Measurements from ENCODE around the gene PRX. TPM values are rescaled to one million over a fixed set of nuclear protein-coding genes. Genes with fewer than 3 reads are reported as not detected.
"Not testable (repeated sequence)": the region's sequence is repeated elsewhere in the genome, so short reads cannot be mapped to it uniquely, and the experiment has no call there.

PRX gene
- total RNA-seq, 1 experiment from 2014 or later: 2.2 TPM

- Histone ChIP-seq H3K4me2 (ENCODE audit: low read length) (no peak overlapping the region), H3K36me3 (ENCODE audit: low read depth, low read length) (no peaks in the 10 kb centered on the region), H3F3A (ENCODE audit: low read length, unreplicated experiment) (no peaks in the 10 kb centered on the region), H3K9me2 (replicated peaks; ENCODE audit: low read length) (no peaks in the 10 kb centered on the region), H2AFZ (ENCODE audit: low read length) (no peak overlapping the region), H3K4me3 (ENCODE audit: low read length) (no peak overlapping the region), H3K27me3 (ENCODE audit: low read length) (no peaks in the 10 kb centered on the region), H3K9me3 (ENCODE audit: low read length) (no peaks in the 10 kb centered on the region), H3K4me1 (ENCODE audit: insufficient read depth, low read length) (no peaks in the 10 kb centered on the region), H3K27ac (ENCODE audit: low read length) (no peak overlapping the region), H4K20me1 (ENCODE audit: low read length) (no peaks in the 10 kb centered on the region), H3K9ac (ENCODE audit: low read length) (no peak overlapping the region), H3K79me2 (ENCODE audit: low read length) (no peaks in the 10 kb centered on the region)
- no peak for TF ChIP-seq CTCF (conservative IDR thresholded peaks at IDR 0.05; ENCODE audit: low read depth, low read length)
- TF ChIP-seq EZH2phosphoT487 (IDR thresholded peaks at IDR 0.05; ENCODE audit: borderline replicate concordance, low read length): no peak
- TF ChIP-seq EZH2 (IDR thresholded peaks at IDR 0.05; ENCODE audit: low read length, unreplicated experiment): no peak
- intact Hi-C loops (cut with micrococcal nuclease): no loop called here
- ChIA-PET POLR2A (ENCODE audit: unreplicated experiment) (no interaction called here), CTCF (no interaction called here)
- no TSS peak for BruUV-seq (replicated peaks)
- DNase-seq: no peak
- ATAC-seq: no peak
Observed at GRCh38 chr19:40374084-40374483, 39.1 kb downstream of the PRX start.

- Histone ChIP-seq H3K36me3 (ENCODE audit: low read depth, low read length) (no peaks in the 10 kb centered on the region), H3K4me2 (ENCODE audit: low read length) (no peak overlapping the region), H3K9me2 (replicated peaks; ENCODE audit: low read length) (no peaks in the 10 kb centered on the region), H3K4me3 (ENCODE audit: low read length) (no peak overlapping the region), H2AFZ (ENCODE audit: low read length) (no peak overlapping the region), H3K4me1 (ENCODE audit: insufficient read depth, low read length) (no peaks in the 10 kb centered on the region), H3K27me3 (ENCODE audit: low read length) (no peaks in the 10 kb centered on the region), H3K27ac (ENCODE audit: low read length) (no peak overlapping the region), H3K9me3 (ENCODE audit: low read length) (no peaks in the 10 kb centered on the region), H3K9ac (ENCODE audit: low read length) (no peak overlapping the region), H4K20me1 (ENCODE audit: low read length) (no peaks in the 10 kb centered on the region), H3K79me2 (ENCODE audit: low read length) (no peaks in the 10 kb centered on the region), H3F3A (ENCODE audit: low read length, unreplicated experiment) (no peaks in the 10 kb centered on the region)
- no peak for DNase-seq
- intact Hi-C loops (cut with micrococcal nuclease): no loop called here
- ChIA-PET POLR2A (ENCODE audit: unreplicated experiment) (no interaction called here), CTCF (no interaction called here)
- no TSS peak for BruUV-seq (replicated peaks)
- ATAC-seq: no peak
- TF ChIP-seq EZH2 (IDR thresholded peaks at IDR 0.05; ENCODE audit: low read length, unreplicated experiment): no peak
- no peak for TF ChIP-seq EZH2phosphoT487 (IDR thresholded peaks at IDR 0.05; ENCODE audit: borderline replicate concordance, low read length)
- no peak for TF ChIP-seq CTCF (conservative IDR thresholded peaks at IDR 0.05; ENCODE audit: low read depth, low read length)
Observed at GRCh38 chr19:40371802-40372122, 41.4 kb downstream of the PRX start.

- Histone ChIP-seq H2AFZ (ENCODE audit: low read length) (no peak overlapping the region), H3K79me2 (ENCODE audit: low read length) (no peaks in the 10 kb centered on the region), H3K9me2 (replicated peaks; ENCODE audit: low read length) (no peaks in the 10 kb centered on the region), H3K36me3 (ENCODE audit: low read depth, low read length) (no peaks in the 10 kb centered on the region), H3K4me2 (ENCODE audit: low read length) (no peak overlapping the region), H3K4me3 (ENCODE audit: low read length) (no peak overlapping the region), H3F3A (ENCODE audit: low read length, unreplicated experiment) (no peaks in the 10 kb centered on the region), H3K4me1 (ENCODE audit: insufficient read depth, low read length) (no peaks in the 10 kb centered on the region), H3K9ac (ENCODE audit: low read length) (no peak overlapping the region), H3K27ac (ENCODE audit: low read length) (no peak overlapping the region), H3K9me3 (ENCODE audit: low read length) (no peaks in the 10 kb centered on the region), H4K20me1 (ENCODE audit: low read length) (no peaks in the 10 kb centered on the region), H3K27me3 (ENCODE audit: low read length) (no peaks in the 10 kb centered on the region)
- DNase-seq (no peak), ATAC-seq (no peak)
- ChIA-PET POLR2A (ENCODE audit: unreplicated experiment) (no interaction called here), CTCF (no interaction called here)
- BruUV-seq (replicated peaks): no TSS peak
- TF ChIP-seq EZH2 (IDR thresholded peaks at IDR 0.05; ENCODE audit: low read length, unreplicated experiment): no peak
- no peak for TF ChIP-seq EZH2phosphoT487 (IDR thresholded peaks at IDR 0.05; ENCODE audit: borderline replicate concordance, low read length)
- no peak for TF ChIP-seq CTCF (conservative IDR thresholded peaks at IDR 0.05; ENCODE audit: low read depth, low read length)
- intact Hi-C loops (cut with micrococcal nuclease): no loop called here
Observed at GRCh38 chr19:40370997-40371801, 42.0 kb downstream of the PRX start.

- H3F3A ChIP-seq (ENCODE audit: low read length, unreplicated experiment); ATAC-seq; H3K9me3 ChIP-seq (ENCODE audit: low read length); DNase-seq; H3K4me1 ChIP-seq (ENCODE audit: insufficient read depth, low read length); H3K27ac ChIP-seq (ENCODE audit: low read length); H3K4me3 ChIP-seq (ENCODE audit: low read length); H3K27me3 ChIP-seq (ENCODE audit: low read length); H3K9me2 ChIP-seq (replicated peaks; ENCODE audit: low read length); POLR2A ChIA-PET (ENCODE audit: unreplicated experiment); H2AFZ ChIP-seq (ENCODE audit: low read length); intact Hi-C loops (cut with micrococcal nuclease); BruUV-seq (replicated peaks); H3K4me2 ChIP-seq (ENCODE audit: low read length); H3K36me3 ChIP-seq (ENCODE audit: low read depth, low read length); H4K20me1 ChIP-seq (ENCODE audit: low read length); H3K9ac ChIP-seq (ENCODE audit: low read length); H3K79me2 ChIP-seq (ENCODE audit: low read length); CTCF ChIA-PET: not testable (repeated sequence)
Observed at GRCh38 chr19:40370253-40370652, 42.9 kb downstream of the PRX start.
